ENCODE measurements around the gene PTGFRN. TPM values are rescaled to one million over a fixed set of nuclear protein-coding genes. Genes with fewer than 3 reads are reported as not detected.

The PTGFRN gene
- total RNA-seq, 1 experiment from 2014 or later, result 60.6 TPM

DNA sequence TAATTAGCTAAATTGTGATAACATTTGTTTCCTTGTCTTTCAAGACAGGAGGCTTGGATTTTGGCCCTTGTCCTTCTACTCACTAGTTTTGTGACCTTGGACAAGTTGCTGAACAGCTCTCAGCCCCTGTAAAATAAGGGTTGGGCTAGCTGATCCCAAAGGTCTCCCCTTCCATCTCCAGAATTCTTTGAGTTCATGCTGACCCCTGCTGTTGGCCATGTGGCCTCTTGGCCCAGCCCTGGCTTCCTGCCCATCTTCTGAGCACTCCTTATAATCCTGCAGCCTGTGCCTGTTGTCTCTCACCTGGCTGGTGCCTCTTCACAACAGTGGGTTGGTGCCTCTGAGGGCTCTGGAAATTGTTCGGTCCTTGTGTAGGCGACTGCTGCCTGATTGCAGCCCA is 10.1 kb downstream of the PTGFRN start:
- ChIA-PET POLR2A (no interaction called here), CTCF (no interaction called here), RAD21 (ENCODE audit: low non-redundant PET in 1 of 2, low total read pairs in 2 of 2, uncharacterized antibody in 2 of 2, unreplicated experiment in 2 of 2) (no interaction called here)
- no peak overlapping the region for H3K4me3 ChIP-seq (replicated peaks in 1 of 2; ENCODE audit: low read depth in 1 of 2, low read length in 2 of 2)
- H3K27me3 ChIP-seq (ENCODE audit: insufficient read depth, low read length), result no peaks in the 10 kb centered on the region
- ATAC-seq (no peak), DNase-seq (ENCODE audit: low read depth, low spot score) (no peak)
- no TSS peak for BruUV-seq (replicated peaks)
- H3K79me2 ChIP-seq (ENCODE audit: insufficient read depth, low read length), result peaks cover 73% of the 10 kb centered on the region
- H3K4me2 ChIP-seq (ENCODE audit: low read length), result no peak overlapping the region
- H3K9ac ChIP-seq (ENCODE audit: low read length), result no peak overlapping the region
- no peak overlapping the region for H2AFZ ChIP-seq (ENCODE audit: low read depth, low read length, poor library complexity, severe bottlenecking)
- TF ChIP-seq, protein P1, sequence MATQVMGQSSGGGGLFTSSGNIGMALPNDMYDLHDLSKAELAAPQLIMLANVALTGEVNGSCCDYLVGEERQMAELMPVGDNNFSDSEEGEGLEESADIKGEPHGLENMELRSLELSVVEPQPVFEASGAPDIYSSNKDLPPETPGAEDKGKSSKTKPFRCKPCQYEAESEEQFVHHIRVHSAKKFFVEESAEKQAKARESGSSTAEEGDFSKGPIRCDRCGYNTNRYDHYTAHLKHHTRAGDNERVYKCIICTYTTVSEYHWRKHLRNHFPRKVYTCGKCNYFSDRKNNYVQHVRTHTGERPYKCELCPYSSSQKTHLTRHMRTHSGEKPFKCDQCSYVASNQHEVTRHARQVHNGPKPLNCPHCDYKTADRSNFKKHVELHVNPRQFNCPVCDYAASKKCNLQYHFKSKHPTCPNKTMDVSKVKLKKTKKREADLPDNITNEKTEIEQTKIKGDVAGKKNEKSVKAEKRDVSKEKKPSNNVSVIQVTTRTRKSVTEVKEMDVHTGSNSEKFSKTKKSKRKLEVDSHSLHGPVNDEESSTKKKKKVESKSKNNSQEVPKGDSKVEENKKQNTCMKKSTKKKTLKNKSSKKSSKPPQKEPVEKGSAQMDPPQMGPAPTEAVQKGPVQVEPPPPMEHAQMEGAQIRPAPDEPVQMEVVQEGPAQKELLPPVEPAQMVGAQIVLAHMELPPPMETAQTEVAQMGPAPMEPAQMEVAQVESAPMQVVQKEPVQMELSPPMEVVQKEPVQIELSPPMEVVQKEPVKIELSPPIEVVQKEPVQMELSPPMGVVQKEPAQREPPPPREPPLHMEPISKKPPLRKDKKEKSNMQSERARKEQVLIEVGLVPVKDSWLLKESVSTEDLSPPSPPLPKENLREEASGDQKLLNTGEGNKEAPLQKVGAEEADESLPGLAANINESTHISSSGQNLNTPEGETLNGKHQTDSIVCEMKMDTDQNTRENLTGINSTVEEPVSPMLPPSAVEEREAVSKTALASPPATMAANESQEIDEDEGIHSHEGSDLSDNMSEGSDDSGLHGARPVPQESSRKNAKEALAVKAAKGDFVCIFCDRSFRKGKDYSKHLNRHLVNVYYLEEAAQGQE (IDR thresholded peaks at IDR 0.05; ENCODE audit: low read depth), result no peak
- TF ChIP-seq RAD21 (IDR thresholded peaks at IDR 0.05; ENCODE audit: low read depth), result 0 out of 2 replicates have a peak, but pooled peaks have one; percentile 13
- intact Hi-C loops (cut with micrococcal nuclease), result no loop called here
- no peaks in the 10 kb centered on the region for H3K9me3 ChIP-seq (ENCODE audit: control insufficient read depth in 1 of 2, insufficient read depth in 1 of 2, low read depth in 1 of 2, low read length in 2 of 2)
- H3K9me2 ChIP-seq (ENCODE audit: insufficient read depth), result no peaks in the 10 kb centered on the region
- H4K20me1 ChIP-seq (ENCODE audit: insufficient read depth), result no peaks in the 10 kb centered on the region
- H3K27ac ChIP-seq (ENCODE audit: low read depth, low read length), result no peak overlapping the region
- H3K4me1 ChIP-seq (ENCODE audit: control insufficient read depth in 1 of 2, insufficient read depth in 2 of 2, low read length in 2 of 2), result peaks cover 0 to 22% of the 10 kb centered on the region in 2 experiments; a peak in 1 of 4 replicates
- no peaks in the 10 kb centered on the region for H3K36me3 ChIP-seq (ENCODE audit: control insufficient read depth in 1 of 2, insufficient read depth in 2 of 2, low read length in 2 of 2)

DNA sequence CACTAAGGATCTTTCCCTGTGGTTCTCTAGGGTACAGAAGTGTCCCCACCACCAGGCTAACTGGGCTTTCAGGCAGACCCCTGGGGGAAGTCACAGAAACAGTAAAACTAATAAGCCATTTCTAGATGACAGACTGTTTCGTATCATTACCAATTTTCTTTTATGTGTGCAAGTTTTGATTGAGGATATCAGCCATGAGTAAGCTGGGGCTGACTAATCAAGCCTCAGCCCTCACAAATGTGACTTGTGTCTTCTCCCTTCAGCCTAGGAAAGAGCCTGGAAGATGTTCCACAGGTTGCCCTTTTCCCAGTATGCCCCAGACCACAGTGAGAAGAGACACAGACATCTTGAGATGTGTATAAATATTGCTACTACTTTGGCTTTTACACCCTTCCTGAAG is 10.5 kb downstream of the PTGFRN start:
- H3K9me3 ChIP-seq (ENCODE audit: control insufficient read depth in 1 of 2, insufficient read depth in 1 of 2, low read depth in 1 of 2, low read length in 2 of 2), result no peaks in the 10 kb centered on the region
- no peak overlapping the region for H3K9ac ChIP-seq (ENCODE audit: low read length)
- DNase-seq (ENCODE audit: low read depth, low spot score) (no peak), ATAC-seq (no peak)
- no peaks in the 10 kb centered on the region for H3K9me2 ChIP-seq (ENCODE audit: insufficient read depth)
- no peak overlapping the region for H3K4me3 ChIP-seq (replicated peaks in 1 of 2; ENCODE audit: low read depth in 1 of 2, low read length in 2 of 2)
- ChIA-PET RAD21 (ENCODE audit: low non-redundant PET in 1 of 2, low total read pairs in 2 of 2, uncharacterized antibody in 2 of 2, unreplicated experiment in 2 of 2) (no interaction called here), POLR2A (no interaction called here), CTCF (no interaction called here)
- H3K4me2 ChIP-seq (ENCODE audit: low read length), result no peak overlapping the region
- H3K4me1 ChIP-seq (ENCODE audit: control insufficient read depth in 1 of 2, insufficient read depth in 2 of 2, low read length in 2 of 2), result peaks cover 0 to 22% of the 10 kb centered on the region in 2 experiments; a peak in 1 of 4 replicates
- intact Hi-C loops (cut with micrococcal nuclease), result no loop called here
- H3K79me2 ChIP-seq (ENCODE audit: insufficient read depth, low read length), result peaks cover 70% of the 10 kb centered on the region
- H2AFZ ChIP-seq (ENCODE audit: low read depth, low read length, poor library complexity, severe bottlenecking), result no peak overlapping the region
- no peaks in the 10 kb centered on the region for H4K20me1 ChIP-seq (ENCODE audit: insufficient read depth)
- no peaks in the 10 kb centered on the region for H3K36me3 ChIP-seq (ENCODE audit: control insufficient read depth in 1 of 2, insufficient read depth in 2 of 2, low read length in 2 of 2)
- H3K27ac ChIP-seq (ENCODE audit: low read depth, low read length), result no peak overlapping the region
- BruUV-seq (replicated peaks), result no TSS peak
- no peaks in the 10 kb centered on the region for H3K27me3 ChIP-seq (ENCODE audit: insufficient read depth, low read length)
- TF ChIP-seq CTCF (IDR thresholded peaks at IDR 0.05 in 2 of 3, conservative IDR thresholded peaks at IDR 0.05 in 1 of 3; ENCODE audit: borderline replicate concordance in 1 of 3, insufficient read depth in 1 of 3, low read depth in 2 of 3, low read length in 2 of 3) (no peak), EZH2 (IDR thresholded peaks at IDR 0.05) (no peak), SRF (IDR thresholded peaks at IDR 0.05; ENCODE audit: low read depth) (no peak), SIN3A (IDR thresholded peaks at IDR 0.05; ENCODE audit: low read depth) (no peak), FOSL1 (IDR thresholded peaks at IDR 0.05; ENCODE audit: low read depth) (no peak), ELF1 (IDR thresholded peaks at IDR 0.05; ENCODE audit: borderline replicate concordance, low read depth) (no peak), POLR2A (IDR thresholded peaks at IDR 0.05; ENCODE audit: borderline replicate concordance, extremely low read depth, insufficient read depth, insufficient read length) (no peak), EZH2phosphoT487 (IDR thresholded peaks at IDR 0.05; ENCODE audit: borderline replicate concordance) (no peak), CEBPB (IDR thresholded peaks at IDR 0.05; ENCODE audit: low read depth) (no peak)
- TF ChIP-seq, protein P2, sequence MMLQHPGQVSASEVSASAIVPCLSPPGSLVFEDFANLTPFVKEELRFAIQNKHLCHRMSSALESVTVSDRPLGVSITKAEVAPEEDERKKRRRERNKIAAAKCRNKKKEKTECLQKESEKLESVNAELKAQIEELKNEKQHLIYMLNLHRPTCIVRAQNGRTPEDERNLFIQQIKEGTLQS (IDR thresholded peaks at IDR 0.05), result no peak
- TF ChIP-seq, protein P1 (IDR thresholded peaks at IDR 0.05; ENCODE audit: low read depth), result no peak

Measured in HCT116 (cell line).